Endometrium (tissue), 2 donors: Measurements from ENCODE around the gene G0S2.

Experiments
- FAIRE-seq: peaks from 2 replicates; lab custom pipeline; 2012; peaks lifted over from hg19 to GRCh38; lab: Jason Lieb, UNC
- donor health status: control.
- donor health status: control.

Gene G0S2, protein sequence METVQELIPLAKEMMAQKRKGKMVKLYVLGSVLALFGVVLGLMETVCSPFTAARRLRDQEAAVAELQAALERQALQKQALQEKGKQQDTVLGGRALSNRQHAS

DNA sequence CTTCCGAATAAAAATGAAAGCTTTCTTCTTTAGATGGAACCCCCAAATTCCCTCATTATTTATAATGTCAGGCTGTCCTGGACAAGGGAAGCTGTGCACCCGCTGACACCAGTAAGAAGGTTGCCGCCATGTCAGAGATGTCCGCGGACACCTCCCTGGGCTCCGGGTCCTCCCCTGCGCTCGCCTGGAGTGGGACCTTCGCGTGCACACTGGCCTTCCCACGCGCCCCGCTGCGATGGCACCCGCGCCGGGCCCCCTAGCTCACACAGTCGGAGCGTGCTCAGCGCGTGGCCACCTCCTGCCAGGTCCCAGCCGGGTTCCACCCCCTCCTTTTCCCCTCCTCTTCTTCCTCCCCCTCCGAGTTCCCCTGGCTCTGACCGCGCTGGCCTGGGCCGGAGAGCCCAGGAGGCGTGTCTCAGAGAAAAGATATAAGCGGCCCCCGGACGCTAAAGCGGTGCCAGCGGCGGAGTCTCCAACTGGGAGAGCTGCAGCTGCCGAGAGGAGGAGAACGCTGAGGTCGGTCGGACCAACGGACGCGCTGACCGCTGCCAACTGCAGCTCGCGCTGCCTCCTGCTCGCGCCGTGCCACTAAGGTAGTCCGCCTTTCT is at the start of gene G0S2:
TSS of gene G0S2 (plus strand) at position 456 of the 608 bp plus-strand sequence. CDS start 273 bp downstream, outside the sequence.
- no peak for FAIRE-seq

DNA sequence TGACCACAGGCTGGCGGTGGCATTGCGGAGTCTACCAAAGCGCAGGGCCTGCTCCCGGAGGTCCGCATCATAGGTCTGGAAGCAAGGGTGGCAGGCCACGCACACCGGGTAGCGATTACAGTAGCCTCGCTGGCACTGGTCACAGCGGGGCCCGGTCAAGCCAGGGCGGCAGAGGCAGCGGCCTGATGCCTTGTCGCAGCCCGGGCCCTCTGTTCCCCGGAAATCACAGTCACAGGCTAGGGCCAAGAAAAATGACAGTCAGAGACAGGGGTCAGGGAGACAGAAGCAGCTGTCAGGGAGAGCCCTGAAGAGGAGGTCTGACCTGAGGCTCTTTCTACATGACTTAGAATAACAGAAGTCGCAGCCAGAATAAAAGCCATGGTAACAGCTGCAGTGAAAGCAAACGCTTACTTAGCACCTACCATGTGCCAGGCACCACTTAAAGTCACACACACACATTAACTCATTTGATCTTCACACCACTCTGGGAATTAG is 49.4 kb upstream of the G0S2 start:
- FAIRE-seq, result no peak

DNA sequence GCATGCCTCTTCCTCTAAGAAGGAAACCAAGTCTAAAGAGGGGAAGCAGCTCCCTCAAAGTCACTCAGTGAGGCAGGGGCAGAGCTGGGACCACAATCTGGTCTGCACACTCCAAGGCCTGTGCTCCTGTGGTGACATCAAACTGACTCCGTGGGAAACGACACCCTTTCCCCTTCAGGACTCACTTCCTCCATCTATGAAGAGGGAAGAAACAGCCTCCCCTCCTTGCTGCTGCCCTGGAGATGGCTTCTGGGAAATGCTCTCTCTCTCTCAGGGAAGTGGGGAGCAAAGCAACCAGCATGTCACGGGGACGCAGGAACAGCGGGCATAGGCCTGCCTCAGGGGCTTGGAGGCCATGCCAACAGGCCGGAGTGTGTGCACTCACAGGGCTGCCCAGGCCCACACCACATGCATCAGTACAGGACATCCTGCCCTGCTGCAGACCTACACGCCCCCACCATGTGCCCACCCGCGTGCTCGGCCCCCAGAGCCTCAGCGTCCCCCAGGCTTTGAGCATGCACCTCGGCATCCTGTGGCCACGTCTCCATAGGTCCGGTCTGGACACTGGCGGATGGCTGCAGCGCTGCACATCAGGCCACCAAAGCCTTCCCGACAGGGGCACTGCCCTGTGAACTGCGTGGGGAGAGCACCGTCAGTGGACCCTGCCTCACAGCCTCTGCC is 48.7 kb upstream of the G0S2 start:
- no peak for FAIRE-seq

DNA sequence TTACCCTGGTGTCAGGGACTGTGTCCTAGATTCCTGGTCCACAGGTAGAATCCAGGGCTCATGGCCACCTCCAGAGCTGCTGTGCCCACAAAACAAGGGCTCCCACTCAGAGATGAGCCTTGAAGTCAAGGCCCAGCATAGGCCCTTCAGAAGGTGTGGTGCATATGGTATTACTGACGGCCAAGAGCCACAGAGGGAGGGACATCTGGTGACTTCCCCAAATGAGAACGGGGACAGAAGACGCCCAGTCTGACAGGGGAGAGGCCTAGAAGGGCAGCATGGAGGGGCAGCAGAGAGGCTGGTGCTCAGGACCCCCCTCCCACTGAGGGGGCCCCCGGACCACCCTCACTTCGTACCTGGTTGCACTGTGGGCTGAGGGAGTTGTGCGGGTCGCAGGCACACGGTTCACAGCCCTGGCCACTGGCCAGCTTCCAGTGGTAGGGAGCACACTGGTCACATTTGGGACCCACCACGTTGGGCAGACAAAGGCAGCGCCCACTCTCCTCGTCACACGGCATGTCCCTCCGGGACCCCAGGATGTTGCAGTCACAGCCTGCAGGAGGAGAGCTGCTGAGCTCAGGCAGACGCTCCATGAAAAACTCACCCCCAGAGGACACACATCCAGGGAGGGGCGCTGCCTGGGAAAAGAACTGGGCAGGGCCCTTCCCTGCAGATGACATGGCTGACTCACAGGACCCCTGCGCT is 48.0 kb upstream of the G0S2 start:
- no peak for FAIRE-seq

DNA sequence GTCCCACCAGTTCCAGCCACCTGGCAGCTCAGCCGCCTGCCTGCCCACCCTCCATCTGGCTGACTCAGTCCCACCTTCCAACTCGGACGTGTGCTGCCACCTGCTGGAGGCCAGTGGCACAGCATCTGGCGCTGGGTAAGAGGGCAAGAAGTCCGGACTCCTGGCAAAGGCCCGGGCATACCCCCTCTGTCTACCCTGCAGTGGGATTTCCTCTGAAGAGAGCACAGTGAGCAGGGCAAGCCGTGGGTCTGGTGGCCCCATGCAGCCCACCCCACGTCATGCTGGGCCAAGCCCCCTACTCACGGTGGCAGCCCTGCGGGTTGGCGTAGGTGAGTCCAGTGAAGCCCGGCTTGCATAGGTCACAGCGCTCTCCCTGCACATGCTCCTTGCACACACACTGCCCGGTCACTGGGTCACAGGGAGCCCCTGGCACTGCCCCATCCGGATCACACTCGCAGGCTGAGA is 47.4 kb upstream of the G0S2 start:
- FAIRE-seq, result no peak

DNA sequence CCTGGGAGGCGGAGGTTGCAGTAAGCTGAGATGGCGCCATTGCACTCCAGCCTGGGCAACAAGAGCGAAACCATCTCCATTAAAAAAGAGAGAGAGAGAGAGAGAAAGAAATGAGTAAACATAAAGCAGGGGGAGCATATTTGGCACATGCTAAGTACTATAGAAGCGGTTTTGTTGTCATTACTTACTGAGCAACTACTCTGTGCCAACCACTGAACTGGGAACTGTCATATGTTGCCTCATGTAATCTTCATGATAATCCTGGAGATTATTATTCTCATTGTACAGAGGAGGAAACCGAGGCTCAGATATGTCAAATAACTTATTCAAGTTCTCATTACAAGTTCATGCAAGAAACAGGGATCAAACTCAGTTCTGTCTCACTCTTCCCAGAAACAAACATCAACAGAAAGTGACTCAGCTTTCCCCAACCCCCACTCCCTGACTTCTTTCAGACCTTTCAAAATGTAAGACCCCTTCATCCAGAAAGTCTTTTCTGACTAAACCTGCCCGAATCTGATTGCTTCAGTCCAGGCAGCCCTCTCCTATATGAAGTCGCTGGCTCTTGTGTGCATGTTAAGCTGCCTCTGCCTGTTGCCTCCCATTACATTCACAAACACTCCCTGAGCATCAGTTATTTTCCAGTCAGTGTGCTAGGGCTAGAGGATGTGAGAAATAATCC is 46.5 kb upstream of the G0S2 start:
- no peak for FAIRE-seq

DNA sequence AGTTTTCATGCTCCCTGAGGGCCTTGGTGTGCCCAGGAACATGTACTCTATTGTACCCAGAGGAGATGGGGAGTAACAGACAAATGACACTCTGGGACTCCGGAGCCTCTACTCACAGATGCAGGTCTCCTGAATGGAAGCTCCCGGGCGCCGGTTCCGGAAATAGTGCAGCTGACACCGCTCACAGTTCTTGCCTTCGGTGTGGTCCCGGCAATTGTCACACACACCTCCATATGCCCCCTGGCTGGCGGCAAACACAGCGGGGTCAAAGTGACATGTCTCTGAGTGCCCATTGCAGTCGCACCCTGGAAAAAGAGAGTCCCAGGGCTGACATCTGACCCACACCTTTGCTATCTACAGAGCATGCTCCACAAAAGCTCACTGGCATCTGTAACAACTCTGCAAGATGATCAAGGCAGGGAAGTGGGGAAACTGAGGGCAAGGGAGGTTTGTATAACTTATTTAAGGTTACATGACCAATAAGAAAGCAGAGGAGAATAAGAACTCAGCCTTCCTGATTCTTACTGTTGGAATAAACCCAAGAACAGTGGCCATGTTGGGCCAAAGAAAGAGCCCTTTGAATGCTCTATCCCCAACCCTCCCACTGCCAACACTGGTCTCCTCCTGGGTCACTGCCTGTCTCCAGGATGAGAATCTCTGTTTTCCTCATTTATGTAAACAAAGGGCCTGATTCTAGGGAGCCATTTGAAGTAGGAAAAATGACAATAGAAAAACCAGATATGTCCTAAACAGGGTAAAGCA is 45.4 kb upstream of the G0S2 start:
- no peak for FAIRE-seq

DNA sequence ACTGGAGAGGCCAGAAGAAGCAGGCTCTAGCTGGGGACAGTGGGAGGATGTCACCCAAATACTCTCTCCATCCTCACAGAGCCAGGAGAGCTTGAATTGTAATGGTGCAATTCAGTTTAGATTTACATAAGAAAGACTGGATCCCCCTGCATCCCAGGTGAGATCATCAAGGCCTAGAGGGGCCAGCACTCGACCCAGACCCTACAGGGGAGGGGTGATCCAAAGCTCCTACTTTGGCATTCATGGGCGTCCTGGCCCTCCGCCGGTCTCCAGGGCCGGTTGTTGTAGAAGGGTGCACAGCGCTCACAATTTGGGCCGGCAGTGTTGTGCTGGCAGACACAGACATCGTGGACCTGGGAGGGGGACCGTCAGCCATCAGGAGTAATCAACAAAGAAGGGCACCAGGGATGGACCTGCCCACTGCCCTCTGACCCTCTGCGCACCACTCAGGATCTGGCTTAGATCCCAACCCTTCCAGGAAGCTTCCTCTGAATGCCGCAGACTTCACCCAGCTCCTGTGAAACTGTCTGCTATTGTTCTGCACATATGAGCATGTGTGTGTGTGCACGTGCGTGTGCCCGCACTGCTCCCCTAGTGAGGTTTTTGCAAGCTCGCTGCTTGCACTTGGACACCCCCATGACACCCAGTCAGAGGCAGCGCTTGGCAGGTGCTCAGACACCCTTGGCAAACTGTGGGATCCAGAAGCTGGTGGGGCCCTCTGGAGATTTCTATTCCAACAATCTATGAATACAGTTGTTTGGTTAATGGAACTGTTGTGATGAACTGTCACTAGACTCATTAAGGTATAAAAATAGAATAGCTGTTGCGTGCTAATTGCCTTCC is 44.6 kb upstream of the G0S2 start:
- no peak for FAIRE-seq

DNA sequence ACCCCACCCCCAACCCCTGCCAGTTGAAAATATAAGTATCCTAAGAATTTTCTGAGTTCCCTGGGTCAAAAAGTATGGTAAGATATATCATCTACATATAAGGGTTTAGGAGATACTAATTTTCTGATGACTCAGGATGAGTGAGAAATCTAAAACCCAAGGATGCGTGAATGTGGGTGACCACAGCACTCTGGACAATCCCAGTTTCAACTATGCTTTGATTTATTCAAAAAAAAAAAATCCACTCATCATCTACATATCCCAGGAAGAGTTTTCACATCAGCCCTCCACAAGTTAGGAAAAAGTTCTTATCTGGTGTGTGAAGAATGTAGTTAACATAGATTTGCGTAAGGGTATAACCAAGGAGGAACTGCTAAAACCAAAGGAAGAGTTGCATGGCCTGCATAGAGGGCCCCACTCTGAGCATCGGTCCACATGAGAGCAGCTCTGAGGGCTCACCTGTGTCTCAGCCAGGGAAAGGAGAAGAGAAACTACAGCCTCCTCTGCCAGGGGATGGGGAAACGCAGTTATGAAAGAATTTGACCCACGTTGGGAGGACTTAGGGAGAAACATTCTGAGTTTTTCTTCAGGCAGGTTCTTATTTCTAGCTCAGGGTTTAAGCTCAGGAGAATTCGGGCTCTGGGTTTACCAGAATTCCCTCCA is 41.7 kb upstream of the G0S2 start:
- no peak for FAIRE-seq

DNA sequence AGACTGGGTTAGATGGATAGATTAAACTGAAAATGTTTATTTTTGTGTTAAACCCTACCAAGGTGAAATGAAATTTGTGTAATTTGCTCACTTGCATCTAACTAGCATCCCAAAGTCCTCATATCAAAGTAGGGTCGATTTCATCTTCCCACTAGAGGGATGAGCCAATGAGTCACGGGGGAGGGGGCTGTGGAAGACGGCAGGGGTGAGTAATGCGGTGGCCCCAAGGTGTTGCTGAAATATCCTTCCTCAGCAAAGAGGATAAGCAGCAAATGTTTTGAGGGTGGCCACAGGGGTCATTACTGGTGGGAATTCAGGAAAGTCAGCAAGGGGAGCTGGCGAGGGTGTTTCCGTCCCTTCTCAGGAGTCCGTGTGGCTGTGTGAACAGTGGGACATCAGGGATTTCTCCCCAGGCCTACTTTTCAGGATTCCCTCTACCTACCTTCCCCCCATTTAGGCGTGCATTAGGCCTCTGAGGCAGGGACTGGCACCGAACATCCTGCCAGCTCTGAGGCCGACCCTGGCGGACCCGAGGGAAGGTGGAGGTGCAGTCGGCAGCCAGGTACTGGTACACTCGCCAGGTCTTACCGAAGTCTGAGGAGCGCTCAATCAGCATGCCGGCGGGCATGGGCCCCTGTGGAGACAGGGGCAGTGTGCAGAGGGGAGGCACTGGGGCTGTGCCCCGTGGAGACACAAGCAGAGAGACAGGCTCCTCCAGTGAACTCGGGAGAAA is 41.0 kb upstream of the G0S2 start:
- no peak for FAIRE-seq

DNA sequence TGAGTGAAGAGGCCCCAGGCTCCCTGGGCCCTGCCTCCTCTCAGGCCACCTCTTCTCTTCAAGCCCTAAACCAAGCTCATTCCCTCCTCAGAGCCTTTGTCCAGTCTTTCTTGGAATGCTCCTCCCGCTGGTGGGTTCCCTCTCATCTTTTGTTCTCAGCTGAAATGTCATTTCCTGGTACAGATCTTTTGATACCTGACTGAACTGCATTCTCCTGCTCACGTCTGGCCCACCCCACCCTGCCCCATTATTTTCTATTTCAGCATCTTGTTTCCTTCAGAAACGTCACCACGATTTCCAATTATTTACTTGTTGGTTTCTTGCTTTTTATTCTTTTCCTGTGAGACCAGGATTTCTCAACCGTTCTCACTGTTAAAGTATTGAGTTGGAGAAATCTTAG is 39.4 kb upstream of the G0S2 start:
- no peak for FAIRE-seq

DNA sequence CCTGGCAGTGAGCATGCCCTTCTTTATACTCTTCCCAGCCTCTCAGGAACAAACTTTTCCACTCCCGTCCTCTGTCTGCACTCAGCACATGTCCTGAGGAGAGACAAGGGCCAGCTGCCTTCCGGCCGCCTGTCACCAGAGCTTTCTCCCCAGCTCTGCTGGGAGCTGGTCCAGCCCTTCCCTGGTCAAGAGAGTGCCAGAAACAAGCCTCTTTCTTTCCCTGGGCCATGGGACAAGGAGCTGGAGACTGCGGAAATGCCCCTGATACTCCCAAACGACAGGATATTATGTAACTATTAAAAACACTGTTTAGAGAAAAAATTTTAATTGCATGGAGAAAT is 33.4 kb upstream of the G0S2 start:
- no peak for FAIRE-seq

DNA sequence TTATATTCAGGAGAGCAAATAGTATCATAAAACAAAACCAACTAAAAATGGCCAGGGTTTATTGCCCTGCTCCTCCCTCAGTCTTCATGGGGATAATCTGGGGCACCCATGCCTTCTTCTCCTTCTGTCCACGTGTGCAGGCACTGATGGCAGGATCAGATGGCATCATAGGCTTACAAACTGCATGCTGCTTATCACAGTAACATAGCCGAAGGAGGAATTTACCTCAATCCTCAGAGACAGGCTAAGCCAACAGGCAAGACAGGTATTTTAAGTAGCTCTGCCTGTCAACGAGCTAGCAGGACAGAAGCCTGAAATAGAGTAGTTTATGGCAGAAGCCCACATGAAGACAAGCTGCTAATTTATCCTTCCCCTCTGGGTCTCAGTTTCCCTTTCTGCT is 32.4 kb upstream of the G0S2 start:
- no peak for FAIRE-seq

DNA sequence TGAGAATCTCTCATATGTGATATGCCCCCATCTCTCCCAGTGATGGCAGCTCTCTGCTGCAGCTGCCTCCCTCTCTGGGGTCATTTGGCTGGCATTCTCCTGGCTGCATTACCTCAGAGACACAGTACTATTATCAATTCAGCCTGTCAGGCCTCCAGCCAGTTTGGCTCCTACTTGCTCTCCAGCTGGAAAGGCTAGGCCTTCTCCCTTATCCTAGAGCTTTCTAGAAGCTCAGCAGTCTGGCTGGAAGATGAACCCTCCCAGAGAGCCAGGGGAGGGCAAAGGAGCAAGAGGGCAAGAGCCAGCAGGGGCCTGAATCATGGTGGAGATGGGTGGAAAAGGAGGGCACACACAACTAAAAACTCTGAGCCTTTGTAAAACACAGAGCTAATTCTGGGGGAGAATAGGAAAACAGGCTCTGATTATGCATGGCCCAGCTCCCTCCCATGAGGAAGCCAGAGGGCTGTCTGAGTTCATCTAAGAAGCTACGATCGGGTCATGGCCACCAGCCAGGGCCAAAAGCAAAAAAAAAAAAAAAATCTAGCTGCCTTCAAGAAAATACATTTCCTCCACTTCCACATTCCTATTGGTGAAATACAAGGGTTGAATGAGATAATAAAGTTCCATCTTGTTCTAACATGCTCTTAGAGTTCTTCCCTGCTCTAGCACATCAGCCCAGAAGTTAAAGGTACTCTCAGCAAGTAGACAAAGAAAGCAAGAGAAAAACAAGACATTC is 31.8 kb upstream of the G0S2 start:
- no peak for FAIRE-seq

DNA sequence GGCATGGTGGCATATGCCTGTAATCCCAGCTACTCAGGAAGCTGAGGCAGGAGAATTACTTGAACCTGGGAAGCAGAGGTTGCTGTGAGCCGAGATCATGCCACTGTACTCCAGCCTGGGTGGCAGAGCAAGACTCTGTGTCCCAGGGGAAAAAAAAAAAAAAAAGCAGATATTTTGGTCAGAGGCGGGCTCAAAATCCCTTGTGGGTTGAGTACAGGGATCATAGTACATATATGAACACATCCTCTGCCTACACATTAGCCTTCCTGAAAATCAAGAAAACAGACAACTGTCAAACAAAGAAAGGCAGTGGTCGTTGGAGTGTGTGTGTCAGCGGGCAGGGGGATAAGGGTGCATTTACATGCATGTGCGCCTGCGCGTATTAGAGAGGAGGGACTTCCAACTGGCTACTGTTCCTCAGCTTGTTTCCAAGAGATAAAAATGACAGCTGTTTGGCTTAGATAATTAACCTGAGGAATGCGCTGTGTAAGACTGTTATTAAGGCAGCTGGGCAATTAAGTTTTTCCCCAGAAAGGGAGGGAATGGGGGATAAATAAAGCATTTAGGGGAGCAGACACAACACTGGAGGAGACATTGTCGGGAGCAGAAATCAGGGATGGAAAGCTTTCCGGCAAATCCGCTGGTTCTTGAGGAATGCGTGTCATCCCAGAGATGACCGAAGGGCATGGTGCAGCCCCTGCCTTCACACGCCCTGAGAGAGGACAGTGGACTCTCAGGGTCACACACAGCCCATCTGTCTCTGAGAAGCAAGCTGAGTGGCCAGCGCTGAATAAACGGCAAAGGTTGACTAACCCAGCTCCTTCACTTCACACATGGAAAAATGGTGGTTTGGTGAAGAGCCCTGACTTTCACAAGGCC is 29.4 kb upstream of the G0S2 start:
- FAIRE-seq, result no peak

DNA sequence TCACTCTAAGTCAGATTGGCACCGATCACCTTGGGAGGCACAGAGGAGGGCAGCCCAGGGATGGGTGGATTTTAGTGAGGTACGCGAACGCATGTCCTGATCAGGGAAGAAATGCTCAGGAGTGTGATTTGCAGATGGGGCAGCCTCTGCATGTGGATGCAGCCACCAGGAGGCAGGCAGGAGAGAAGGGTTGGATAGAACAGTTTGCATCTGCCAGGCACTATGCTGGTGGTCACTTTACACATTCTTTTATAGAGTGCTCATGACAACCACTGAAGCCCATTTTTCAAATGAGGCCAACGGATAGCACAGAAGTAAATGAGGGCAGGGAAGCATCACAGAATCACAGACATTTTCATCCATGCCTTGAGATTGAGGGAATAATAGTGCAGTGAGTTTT is 28.7 kb upstream of the G0S2 start:
- FAIRE-seq, result no peak

DNA sequence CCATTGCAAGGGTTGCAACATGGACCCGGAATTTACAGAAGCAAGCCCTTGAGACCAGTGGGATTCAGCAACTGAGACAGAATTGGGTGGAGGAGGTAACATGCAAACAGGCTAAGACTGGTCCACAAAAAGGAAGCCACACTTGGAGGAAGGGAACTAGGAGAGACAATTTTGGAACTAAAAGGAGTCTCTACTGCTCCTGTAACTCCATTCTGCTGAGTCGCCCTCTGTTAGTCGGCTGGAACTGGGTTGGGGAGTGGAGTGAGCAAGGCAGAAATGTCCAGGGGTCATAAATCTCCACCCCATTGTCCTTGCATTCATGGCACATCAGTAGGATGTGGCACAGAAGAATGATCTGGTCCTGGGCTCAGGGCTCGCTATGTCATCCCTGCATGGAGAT is 28.1 kb upstream of the G0S2 start:
- no peak for FAIRE-seq

DNA sequence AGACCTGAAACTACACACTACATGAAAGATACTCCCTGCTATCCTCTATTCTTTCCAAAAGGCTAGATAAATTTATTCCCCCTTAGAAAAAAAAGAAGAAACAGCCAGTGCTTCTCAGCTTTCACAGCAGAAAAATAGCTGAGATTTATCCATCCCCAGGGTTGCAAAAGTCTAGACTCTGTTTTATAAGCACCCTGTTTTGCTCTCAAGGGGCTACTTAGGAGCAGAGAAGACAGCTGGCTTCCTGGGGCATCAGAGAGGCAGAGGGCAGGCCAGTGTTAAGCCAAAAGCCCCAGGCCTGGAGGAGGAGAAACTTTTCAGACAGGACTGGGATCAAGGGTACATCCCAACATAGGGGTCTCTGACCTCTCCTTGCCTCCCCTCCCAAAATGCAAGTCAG is 26.9 kb upstream of the G0S2 start:
- FAIRE-seq, result no peak
